B cell (primary cell): ENCODE results near the gene TMBIM4. TPM values are rescaled to one million over a fixed set of nuclear protein-coding genes. Genes with fewer than 3 reads are reported as not detected.

Source experiments
- ATAC-seq: fragments of 200-7000 bp; cut with Tn5 transposase; one replicate; pipeline ENCODE4 v1.10.0; 2021; ENCODE audit warnings: low read depth, mild to moderate bottlenecking, moderate number of reproducible peaks, moderate library complexity
- CTCF ChIA-PET: fragments of 350-600 bp; sonication (Branson Sonifier 250); formaldehyde crosslinking; loops from one replicate; lab custom pipeline; 2021; ENCODE audit warnings: antibody characterized with exemption, inconsistent platforms; lab: Charles Lee
- POLR2A ChIA-PET: fragments of 350-600 bp; sonication (Branson Sonifier 250); formaldehyde crosslinking; loops from one replicate; lab custom pipeline; 2021; ENCODE audit warnings: antibody characterized with exemption; lab: Charles Lee
- DNase-seq: peaks from one replicate; pipeline ENCODE4 v3.0.0; 2013
- H2AFZ ChIP-seq: 2 replicates; pipeline ENCODE4 v1.6.1; 2012; ENCODE audit warnings: mild to moderate bottlenecking, low read depth, low read length; ENCODE audit not compliant: insufficient read depth, poor library complexity, severe bottlenecking
- H3K27ac ChIP-seq, 2 donors: 1 replicate in 1 of 2; 2 replicates in 1 of 2; pipeline ENCODE4 v1.5.1; 2012 to 2013; ENCODE audit warnings: low read length in 2 of 2, mild to moderate bottlenecking in 2 of 2, moderate library complexity in 1 of 2
- H3K27me3 ChIP-seq, 4 experiments: fragments of 200-600 bp in 1 of 4; sonication (generic) in 1 of 4; replicated peaks in 1 of 4; 1 replicate in 2 of 4; 2 replicates in 2 of 4; pipeline versions ENCODE4 v1.6.1 to v1.7.0; 2013 to 2016; ENCODE audit warnings: low read length in 3 of 4, mild to moderate bottlenecking in 2 of 4, mixed read lengths in 1 of 4, moderate library complexity in 1 of 4; ENCODE audit not compliant: insufficient read depth in 4 of 4, control insufficient read depth in 3 of 4; ENCODE audit errors: control extremely low read depth in 1 of 4
- H3K36me3 ChIP-seq, 2 experiments: replicated peaks in 1 of 2; 1 replicate in 1 of 2; 2 replicates in 1 of 2; pipeline versions ENCODE4 v1.6.1 to v1.7.1; 2013; ENCODE audit warnings: low read length in 1 of 2; ENCODE audit not compliant: insufficient read depth in 2 of 2, control insufficient read depth in 1 of 2; ENCODE audit errors: control extremely low read depth in 1 of 2, extremely low read depth in 1 of 2
- H3K4me1 ChIP-seq, 2 donors: fragments of 200-600 bp in 1 of 2; sonication (generic) in 1 of 2; 1 replicate in 1 of 2; 2 replicates in 1 of 2; pipeline versions ENCODE4 v1.5.1 to v1.6.1; 2013 to 2017; ENCODE audit warnings: low read length in 2 of 2; ENCODE audit not compliant: control insufficient read depth in 2 of 2, insufficient read depth in 2 of 2
- H3K4me2 ChIP-seq: replicated peaks from 2 replicates; pipeline ENCODE3; 2012; ENCODE audit warnings: mild to moderate bottlenecking, low read depth, low read length; ENCODE audit not compliant: poor library complexity, severe bottlenecking
- H3K4me3 ChIP-seq, 5 experiments: fragments of 200-600 bp in 1 of 5; sonication (generic) in 1 of 5; 1 replicate in 3 of 5; 2 replicates in 2 of 5; pipeline versions ENCODE4 v1.5.1 to v1.7.0; 2011 to 2016; ENCODE audit warnings: low read length in 4 of 5, mild to moderate bottlenecking in 4 of 5, low read depth in 2 of 5, control low read depth in 1 of 5, moderate library complexity in 1 of 5; ENCODE audit not compliant: insufficient read depth in 1 of 5; ENCODE audit errors: control extremely low read depth in 1 of 5, extremely low read depth in 1 of 5
- H3K79me2 ChIP-seq: fragments of 200-600 bp; sonication (generic); one replicate; pipeline ENCODE4 v1.6.0; 2016; ENCODE audit warnings: low read length; ENCODE audit not compliant: control insufficient read depth, insufficient read depth
- H3K9ac ChIP-seq: fragments of 200-600 bp; sonication (generic); 2 replicates; pipeline ENCODE4 v1.6.1; 2017; ENCODE audit warnings: mild to moderate bottlenecking, low read length, moderate library complexity
- H3K9me3 ChIP-seq, 3 donors: one replicate each; pipeline versions ENCODE4 v1.6.1 to v1.7.1; 2013; ENCODE audit warnings: low read length in 2 of 3; ENCODE audit not compliant: control insufficient read depth in 2 of 3, insufficient read depth in 1 of 3; ENCODE audit errors: control extremely low read depth in 1 of 3
- H4K20me1 ChIP-seq: 2 replicates; pipeline ENCODE4 v1.6.0; 2012; ENCODE audit warnings: mild to moderate bottlenecking, low read length; ENCODE audit not compliant: insufficient read depth, control insufficient read depth, poor library complexity, severe bottlenecking
- H3K27ac Mint-ChIP-seq: one replicate; pipeline ENCODE4 v1.8.0; 2021; ENCODE audit warnings: mixed read lengths
- H3K27me3 Mint-ChIP-seq: one replicate; pipeline ENCODE4 v1.8.0; 2021; ENCODE audit warnings: mixed read lengths
- H3K4me1 Mint-ChIP-seq: one replicate; pipeline ENCODE4 v1.8.0; 2021; ENCODE audit warnings: mixed read lengths
- H3K4me3 Mint-ChIP-seq: one replicate; pipeline ENCODE4 v1.8.0; 2021; ENCODE audit warnings: mixed read lengths
- H3K9me3 Mint-ChIP-seq: one replicate; pipeline ENCODE4 v1.8.0; 2022; ENCODE audit warnings: mixed read lengths; ENCODE audit not compliant: insufficient read depth
- CTCF ChIP-seq: fragments of 200-600 bp; IDR thresholded peaks from one replicate; pipeline ENCODE4 v1.8.0; 2022; ENCODE audit warnings: antibody characterized with exemption, mild to moderate bottlenecking
- EZH2 ChIP-seq: IDR thresholded peaks from 2 replicates; pipeline ENCODE4 v1.6.1; 2012; ENCODE audit warnings: borderline replicate concordance, low read depth, mild to moderate bottlenecking, moderate library complexity, low read length; ENCODE audit not compliant: insufficient read depth, poor library complexity, severe bottlenecking
- WGBS: methylation state at CpG from one replicate; pipeline ENCODE4 v1.1.5; 2013; ENCODE audit warnings: missing lambda C conversion rate; ENCODE audit not compliant: insufficient coverage; 5-methylcytosine and 5-hydroxymethylcytosine counted together
- intact Hi-C: fragments of 100-400 bp; cut with micrococcal nuclease; formaldehyde crosslinking; loops from one replicate; pipeline ENCODE4 v1.10.0; 2022
- polyA plus RNA-seq: library from polyadenylated mRNA; depleted of rRNA; stranded (reverse); fragments of >200 nt; gene quantifications from 2 replicates; pipeline ENCODE4 v1.2.3, GENCODE V29; 2012
- total RNA-seq, 2 donors: library from RNA; stranded (reverse); fragments of 120-200 nt in 1 of 2; gene quantifications; 1 replicate in 1 of 2; 2 replicates in 1 of 2; pipeline versions ENCODE4 v1.2.3 to v1.2.4, GENCODE V29; 2013 to 2022

Gene TMBIM4
- total and polyA plus RNA-seq, 2 donors (not counting 1 experiment from before 2014, with no cell fraction given): 85.1 to 88.1 TPM

- Histone ChIP-seq H3K9ac (no peak overlapping the region), H3K79me2 (peaks cover 77% of the 10 kb centered on the region), H3K4me1 (peaks cover 0 to 2% of the 10 kb centered on the region in 2 donors), H3K4me2 (no peak overlapping the region), H3K9me3 (peaks cover 0 to 7% (median 0%) of the 10 kb centered on the region in 3 donors), H2AFZ (no peak overlapping the region), H4K20me1 (peaks cover 84% of the 10 kb centered on the region), H3K4me3 (no peak overlapping the region), H3K36me3 (peaks cover 7 to 34% of the 10 kb centered on the region in 2 experiments), H3K27ac (no peak overlapping the region), H3K27me3 (no peaks in the 10 kb centered on the region)
- ATAC-seq (no peak), DNase-seq (no peak)
- no peaks in the 10 kb centered on the region for H3K27me3 Mint-ChIP-seq
- TF ChIP-seq EZH2 (no peak), CTCF (no peak)
- no CpG with 5 or more reads among the region's 2 CpGs for WGBS
- H3K4me3 Mint-ChIP-seq: no peak overlapping the region
- no peak overlapping the region for H3K27ac Mint-ChIP-seq
- ChIA-PET POLR2A (no interaction called here), CTCF (no interaction called here)
- H3K9me3 Mint-ChIP-seq: no peaks in the 10 kb centered on the region
- peaks cover 36% of the 10 kb centered on the region for H3K4me1 Mint-ChIP-seq
- intact Hi-C loops: no loop called here
Measured at GRCh38 chr12:66156654-66157053, 13.1 kb downstream of the TMBIM4 start.

DNA sequence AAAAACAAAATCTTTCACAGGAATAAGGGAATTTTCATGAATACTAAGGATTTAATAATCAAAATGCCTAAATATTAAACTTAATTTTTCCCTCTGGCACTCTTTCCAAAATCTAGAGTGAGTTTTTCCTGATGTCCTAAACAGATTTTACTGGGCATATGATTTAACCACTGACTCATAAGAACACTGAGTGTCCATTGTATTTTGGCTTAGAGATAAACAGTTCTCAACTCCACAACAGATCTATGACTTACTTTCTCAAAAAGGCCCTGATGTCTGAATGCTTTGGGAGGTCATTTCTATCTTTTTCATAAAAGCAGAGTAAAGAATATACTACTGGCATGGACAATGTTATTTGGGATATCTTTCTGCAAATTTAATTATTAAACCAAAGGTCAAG lies 15.0 kb downstream of the TMBIM4 start:
- no peak for TF ChIP-seq CTCF
- TF ChIP-seq EZH2: no peak
- Histone ChIP-seq H2AFZ (no peak overlapping the region), H3K4me3 (no peak overlapping the region), H3K79me2 (peaks cover 73% of the 10 kb centered on the region), H3K4me2 (no peak overlapping the region), H3K27ac (no peak overlapping the region), H3K9ac (no peak overlapping the region), H3K36me3 (peaks cover 10 to 34% of the 10 kb centered on the region in 2 experiments), H3K27me3 (no peaks in the 10 kb centered on the region), H4K20me1 (peaks cover 84% of the 10 kb centered on the region), H3K4me1 (peaks cover 0 to 6% of the 10 kb centered on the region in 2 donors), H3K9me3 (peaks cover 0 to 4% (median 1%) of the 10 kb centered on the region in 3 donors)
- H3K4me3 Mint-ChIP-seq: no peak overlapping the region
- no peak for DNase-seq
- ChIA-PET CTCF (no interaction called here), POLR2A (no interaction called here)
- peaks cover 34% of the 10 kb centered on the region for H3K4me1 Mint-ChIP-seq
- H3K27me3 Mint-ChIP-seq: no peaks in the 10 kb centered on the region
- no peaks in the 10 kb centered on the region for H3K9me3 Mint-ChIP-seq
- intact Hi-C loops: no loop called here
- H3K27ac Mint-ChIP-seq: no peak overlapping the region
- no peak for ATAC-seq
